Endodermal cell (in vitro differentiated cells): ENCODE data around the gene ZNF419. TPM values are rescaled to one million over a fixed set of nuclear protein-coding genes. Genes with fewer than 3 reads are reported as not detected.

Source experiments
- DNase-seq: peaks from one replicate; pipeline ENCODE4 v3.0.0-alpha.2; 2017
- H3K27ac ChIP-seq: 2 replicates; pipeline ENCODE4 v1.5.1; 2013; ENCODE audit warnings: mild to moderate bottlenecking, low read depth, low read length, moderate library complexity
- H3K27me3 ChIP-seq: 2 replicates; pipeline ENCODE4 v1.6.1; 2013; ENCODE audit warnings: mild to moderate bottlenecking, low read length, moderate library complexity; ENCODE audit not compliant: insufficient read depth, control insufficient read depth, poor library complexity, severe bottlenecking
- H3K36me3 ChIP-seq: 2 replicates; pipeline ENCODE4 v1.7.0; 2013; ENCODE audit warnings: mild to moderate bottlenecking, low read length, moderate library complexity; ENCODE audit not compliant: control insufficient read depth, insufficient read depth
- H3K4me1 ChIP-seq: one replicate; pipeline ENCODE4 v1.7.0; 2013; ENCODE audit warnings: low read length; ENCODE audit not compliant: control insufficient read depth, insufficient read depth
- H3K4me3 ChIP-seq: 2 replicates; pipeline ENCODE4 v1.5.1; 2013; ENCODE audit warnings: mild to moderate bottlenecking, low read length, moderate library complexity
- H3K9ac ChIP-seq: 2 replicates; pipeline ENCODE4 v1.6.1; 2013; ENCODE audit warnings: mild to moderate bottlenecking, low read length, moderate library complexity; ENCODE audit not compliant: poor library complexity, severe bottlenecking; ENCODE audit errors: extremely low read depth
- H3K9me3 ChIP-seq: 2 replicates; pipeline ENCODE4 v1.6.1; 2013; ENCODE audit warnings: mild to moderate bottlenecking, low read length, moderate library complexity; ENCODE audit not compliant: control insufficient read depth
- H3K27ac Mint-ChIP-seq: 2 replicates; pipeline ENCODE4 v1.8.0; 2020; ENCODE audit warnings: mixed read lengths
- H3K27me3 Mint-ChIP-seq: 2 replicates; pipeline ENCODE4 v1.8.0; 2021; ENCODE audit warnings: mild to moderate bottlenecking, mixed read lengths; ENCODE audit not compliant: insufficient read depth
- H3K36me3 Mint-ChIP-seq: 2 replicates; pipeline ENCODE4 v1.8.0; 2020; ENCODE audit warnings: low read depth, mixed read lengths
- H3K4me1 Mint-ChIP-seq: 2 replicates; pipeline ENCODE4 v1.8.0; 2020; ENCODE audit warnings: mixed read lengths
- H3K4me3 Mint-ChIP-seq: 2 replicates; pipeline ENCODE4 v1.8.0; 2020; ENCODE audit warnings: mild to moderate bottlenecking, moderate library complexity, mixed read lengths
- H3K9me3 Mint-ChIP-seq: 2 replicates; pipeline ENCODE4 v1.8.0; 2020; ENCODE audit warnings: mild to moderate bottlenecking, mixed read lengths
- WGBS, 2 experiments: methylation state at CpG; one replicate each; pipeline versions ENCODE4 v1.1.5 to v1.1.7; 2013; ENCODE audit warnings: missing lambda C conversion rate in 2 of 2, mixed read lengths in 1 of 2; ENCODE audit not compliant: insufficient coverage in 1 of 2, insufficient read length in 1 of 2; 5-methylcytosine and 5-hydroxymethylcytosine counted together
- total RNA-seq, 2 donors: library from RNA; stranded (reverse); fragmentation: NEBNext Ultra II Directional in 1 of 2; extraction: Animal tissue kit (Norgen Biotek cat#: 25700) in 1 of 2; gene quantifications; 2 replicates in 1 of 2; 3 replicates in 1 of 2; pipeline ENCODE4 v1.2.1, GENCODE V29; 2021
- TF ChIP-seq, protein P1 (sequence below): fragments of 200-600 bp; sonication (generic); conservative IDR thresholded peaks from 2 replicates; pipeline ENCODE4 v1.5.0; 2021; ENCODE audit warnings: antibody characterized with exemption, mild to moderate bottlenecking

Gene ZNF419
- total RNA-seq, 2 donors from 2014 or later = 16.8 to 17.0 TPM

DNA sequence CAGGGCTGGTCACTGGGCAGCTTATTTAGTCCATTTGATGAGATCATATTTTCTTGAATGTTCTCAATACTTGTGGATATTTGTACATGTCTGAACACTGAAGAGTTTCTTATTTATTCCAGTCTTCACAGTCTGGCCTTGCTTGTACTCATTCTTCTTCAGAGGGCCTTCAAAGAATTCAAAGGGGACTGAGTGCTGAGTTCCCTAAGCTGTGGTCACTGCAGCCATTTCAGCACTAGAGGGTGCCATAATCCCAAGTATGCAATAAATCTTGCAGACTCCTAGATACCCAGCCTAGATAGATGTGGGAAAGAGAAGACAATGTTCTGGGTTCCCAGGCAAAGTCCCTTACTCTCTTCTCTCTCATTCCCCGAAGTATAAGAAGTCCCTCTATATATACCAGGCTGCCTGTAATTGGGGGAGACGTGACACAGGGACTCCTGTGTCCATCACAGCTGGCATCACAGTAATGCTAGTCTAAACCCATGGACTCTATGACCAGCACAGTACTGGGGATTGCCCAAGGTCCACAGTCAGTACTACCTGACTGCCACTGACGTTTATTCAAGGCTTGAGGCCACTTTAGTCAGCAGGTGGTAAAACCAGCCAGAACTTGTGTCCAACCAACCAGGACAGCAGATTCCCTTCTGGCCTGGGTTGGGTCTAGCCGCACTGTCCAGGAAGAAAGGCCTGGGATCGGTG lies 21.7 kb upstream of the ZNF419 start:
- Histone ChIP-seq H3K9ac (no peak overlapping the region), H3K27me3 (no peaks in the 10 kb centered on the region), H3K9me3 (peaks cover 58% of the 10 kb centered on the region), H3K4me1 (no peaks in the 10 kb centered on the region), H3K36me3 (peaks cover 30% of the 10 kb centered on the region), H3K27ac (no peak overlapping the region), H3K4me3 (no peak overlapping the region)
- DNase-seq = peak; percentile 75
- Mint-ChIP-seq H3K4me1 (no peaks in the 10 kb centered on the region), H3K4me3 (no peak overlapping the region), H3K27me3 (no peaks in the 10 kb centered on the region), H3K27ac (no peak overlapping the region), H3K36me3 (peaks cover 42% of the 10 kb centered on the region), H3K9me3 (peaks cover 79% of the 10 kb centered on the region)
- 68% methylated on average over 5 of the region's 5 CpGs for WGBS, 2 experiments
- TF ChIP-seq, protein P1, sequence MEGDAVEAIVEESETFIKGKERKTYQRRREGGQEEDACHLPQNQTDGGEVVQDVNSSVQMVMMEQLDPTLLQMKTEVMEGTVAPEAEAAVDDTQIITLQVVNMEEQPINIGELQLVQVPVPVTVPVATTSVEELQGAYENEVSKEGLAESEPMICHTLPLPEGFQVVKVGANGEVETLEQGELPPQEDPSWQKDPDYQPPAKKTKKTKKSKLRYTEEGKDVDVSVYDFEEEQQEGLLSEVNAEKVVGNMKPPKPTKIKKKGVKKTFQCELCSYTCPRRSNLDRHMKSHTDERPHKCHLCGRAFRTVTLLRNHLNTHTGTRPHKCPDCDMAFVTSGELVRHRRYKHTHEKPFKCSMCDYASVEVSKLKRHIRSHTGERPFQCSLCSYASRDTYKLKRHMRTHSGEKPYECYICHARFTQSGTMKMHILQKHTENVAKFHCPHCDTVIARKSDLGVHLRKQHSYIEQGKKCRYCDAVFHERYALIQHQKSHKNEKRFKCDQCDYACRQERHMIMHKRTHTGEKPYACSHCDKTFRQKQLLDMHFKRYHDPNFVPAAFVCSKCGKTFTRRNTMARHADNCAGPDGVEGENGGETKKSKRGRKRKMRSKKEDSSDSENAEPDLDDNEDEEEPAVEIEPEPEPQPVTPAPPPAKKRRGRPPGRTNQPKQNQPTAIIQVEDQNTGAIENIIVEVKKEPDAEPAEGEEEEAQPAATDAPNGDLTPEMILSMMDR = peak; percentile 74

DNA sequence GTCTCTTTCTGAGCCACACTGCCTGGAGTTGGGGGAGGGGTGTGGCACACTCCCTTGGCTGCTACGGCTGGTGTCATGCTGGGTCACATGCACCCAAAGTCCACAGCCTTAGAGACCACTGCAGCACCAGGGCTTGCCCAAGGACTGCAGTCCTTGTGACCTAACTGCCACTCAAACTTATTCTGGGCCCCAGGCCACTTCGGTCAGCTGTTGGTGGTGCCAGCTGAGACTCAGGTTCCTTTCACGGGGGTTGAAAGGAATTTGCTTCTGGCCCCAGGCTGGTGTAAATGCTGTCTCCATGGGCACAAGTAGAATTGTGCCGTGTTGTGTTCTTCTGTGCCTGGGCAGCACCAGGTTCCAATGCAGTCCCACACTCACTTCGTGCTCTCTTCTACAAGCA lies 21.1 kb upstream of the ZNF419 start:
- Histone ChIP-seq H3K4me3 (no peak overlapping the region), H3K27me3 (no peaks in the 10 kb centered on the region), H3K9ac (no peak overlapping the region), H3K27ac (no peak overlapping the region), H3K36me3 (peaks cover 35% of the 10 kb centered on the region), H3K9me3 (peaks cover 65% of the 10 kb centered on the region), H3K4me1 (no peaks in the 10 kb centered on the region)
- no peak for DNase-seq
- Mint-ChIP-seq H3K27me3 (no peaks in the 10 kb centered on the region), H3K9me3 (peaks cover 81% of the 10 kb centered on the region), H3K36me3 (peaks cover 48% of the 10 kb centered on the region), H3K4me3 (no peak overlapping the region), H3K27ac (no peak overlapping the region), H3K4me1 (no peaks in the 10 kb centered on the region)
- WGBS, 2 experiments = 93 to 98% methylated on average over 3 to 5 of the region's 5 CpGs
- TF ChIP-seq, protein P1 = no peak

DNA sequence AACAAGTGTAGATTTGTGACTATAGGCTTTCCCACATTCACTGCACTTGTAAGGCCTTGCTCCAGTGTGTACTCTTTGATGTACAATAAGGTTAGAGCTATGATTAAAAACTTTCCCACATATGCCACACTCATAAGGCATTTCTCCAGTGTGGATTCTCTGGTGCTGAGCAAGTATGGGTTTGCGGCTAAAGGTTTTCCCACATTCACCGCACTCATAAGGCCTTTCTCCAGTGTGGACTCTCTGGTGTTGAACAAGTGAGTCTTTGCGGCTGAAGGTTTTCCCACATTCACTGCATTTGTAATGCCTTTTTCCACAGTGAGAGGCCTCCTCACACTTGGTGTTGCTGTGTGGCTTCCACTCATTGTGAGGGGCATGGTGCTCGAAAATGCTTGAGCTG lies 13.9 kb upstream of the ZNF419 start:
- Mint-ChIP-seq H3K27ac (no peak overlapping the region), H3K9me3 (peaks cover 98% of the 10 kb centered on the region), H3K27me3 (peaks cover 1% of the 10 kb centered on the region), H3K36me3 (peaks cover 91% of the 10 kb centered on the region), H3K4me3 (no peak overlapping the region), H3K4me1 (no peaks in the 10 kb centered on the region)
- Histone ChIP-seq H3K4me1 (no peaks in the 10 kb centered on the region), H3K27ac (no peak overlapping the region), H3K27me3 (no peaks in the 10 kb centered on the region), H3K9me3 (peaks cover 90% of the 10 kb centered on the region), H3K9ac (no peak overlapping the region), H3K4me3 (peak overlapping the region; percentile 67), H3K36me3 (peaks cover 69% of the 10 kb centered on the region)
- DNase-seq = no peak
- TF ChIP-seq, protein P1 = no peak
- WGBS, 2 experiments = 98 to 100% methylated on average over 4 of the region's 4 CpGs
